Stimulated activated CD4-positive, alpha-beta T cell treated with anti-CD3 and anti-CD28 coated beads, Interleukin-1b, Interleukin-23, amount 100 ng/mL, for 48 hours (primary cell): ENCODE data around the gene SLC22A12.

ENCODE experiments used
- DNase-seq: peaks from one replicate; pipeline ENCODE4 v3.0.0-alpha.2; 2020

SLC22A12 gene

GRCh38 chr11:64629103-64629502 is 38.1 kb downstream of the SLC22A12 start:
- DNase-seq = no peak

- no peak for DNase-seq
Observed at GRCh38 chr11:64629796-64630562, 39.0 kb downstream of the SLC22A12 start.

- DNase-seq = no peak
Observed at GRCh38 chr11:64631675-64632074, 40.7 kb downstream of the SLC22A12 start.

GRCh38 chr11:64632237-64632636 is 41.2 kb downstream of the SLC22A12 start:
- no peak for DNase-seq

GRCh38 chr11:64632654-64633053 is 41.6 kb downstream of the SLC22A12 start:
- DNase-seq = no peak

GRCh38 chr11:64633555-64634159 is 42.6 kb downstream of the SLC22A12 start:
- no peak for DNase-seq

- DNase-seq = no peak
Observed at GRCh38 chr11:64637334-64638017, 46.5 kb downstream of the SLC22A12 start.

GRCh38 chr11:64638018-64638665 is 47.1 kb downstream of the SLC22A12 start:
- no peak for DNase-seq

- no peak for DNase-seq
Observed at GRCh38 chr11:64638829-64639228, 47.8 kb downstream of the SLC22A12 start.

- DNase-seq = no peak
Observed at GRCh38 chr11:64639885-64640284, 48.9 kb downstream of the SLC22A12 start.

GRCh38 chr11:64641596-64642417 is 50.8 kb downstream of the SLC22A12 start:
- DNase-seq = no peak

- no peak for DNase-seq
Observed at GRCh38 chr11:64642418-64642735, 51.4 kb downstream of the SLC22A12 start.

- DNase-seq = no peak
Observed at GRCh38 chr11:64642871-64643255, 51.8 kb downstream of the SLC22A12 start.

GRCh38 chr11:64643256-64643881 is 52.3 kb downstream of the SLC22A12 start:
- no peak for DNase-seq

- no peak for DNase-seq
Observed at GRCh38 chr11:64643920-64644646, 53.1 kb downstream of the SLC22A12 start.

GRCh38 chr11:64644647-64645275 is 53.7 kb downstream of the SLC22A12 start:
- no peak for DNase-seq

- DNase-seq = no peak
Observed at GRCh38 chr11:64647019-64647779, 56.2 kb downstream of the SLC22A12 start.

GRCh38 chr11:64648551-64648950 is 57.5 kb downstream of the SLC22A12 start:
- no peak for DNase-seq

GRCh38 chr11:64649291-64649697 is 58.3 kb downstream of the SLC22A12 start:
- no peak for DNase-seq

- no peak for DNase-seq
Observed at GRCh38 chr11:64650923-64651523, 60.0 kb downstream of the SLC22A12 start.
